ENCODE results near the gene TNPO3.

TNPO3 gene

GRCh38 chr7:128937271-128937646, 117.7 kb downstream of the TNPO3 start:
- no peak for DNase-seq

DNA sequence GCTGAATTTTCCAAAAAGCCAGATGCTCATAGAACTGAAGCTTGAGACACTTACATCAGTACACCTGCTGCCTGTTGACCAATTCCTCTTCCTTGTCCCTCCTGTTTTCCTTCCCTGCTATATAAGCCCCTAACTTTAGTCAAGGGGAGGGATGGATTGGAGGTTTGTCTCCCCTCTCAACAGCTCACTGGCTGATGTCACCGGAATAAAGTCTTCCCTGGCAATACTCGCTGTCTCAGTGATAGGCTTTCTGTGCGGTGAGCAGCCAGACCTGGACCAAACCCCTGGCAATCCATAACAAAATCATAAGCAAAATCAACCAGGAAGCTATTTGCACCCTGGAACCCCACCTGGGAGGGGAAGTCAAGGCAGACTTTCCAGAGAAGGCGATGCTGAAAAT, 118.1 kb downstream of the TNPO3 start:
- DNase-seq: no peak

DNA sequence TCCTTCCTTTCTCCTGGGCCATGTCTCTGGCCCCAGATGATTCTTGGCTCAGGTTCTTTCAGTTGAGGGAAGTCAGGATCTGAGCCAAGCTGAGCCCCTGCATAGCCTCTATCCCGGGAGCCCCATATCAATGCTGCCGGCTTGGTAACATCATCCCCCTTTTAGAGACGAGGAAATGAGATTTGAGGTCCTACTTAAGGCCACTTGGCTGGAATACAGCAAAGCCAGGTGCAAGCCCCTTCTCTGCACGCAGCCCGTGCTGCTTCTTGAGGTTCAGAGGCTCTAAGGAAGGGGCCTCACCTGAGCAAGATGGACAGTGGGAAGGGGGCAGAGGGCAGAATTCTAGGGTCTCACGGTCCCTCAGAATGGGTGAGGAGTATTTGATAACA, 119.6 kb downstream of the TNPO3 start:
- no peak for DNase-seq

DNA sequence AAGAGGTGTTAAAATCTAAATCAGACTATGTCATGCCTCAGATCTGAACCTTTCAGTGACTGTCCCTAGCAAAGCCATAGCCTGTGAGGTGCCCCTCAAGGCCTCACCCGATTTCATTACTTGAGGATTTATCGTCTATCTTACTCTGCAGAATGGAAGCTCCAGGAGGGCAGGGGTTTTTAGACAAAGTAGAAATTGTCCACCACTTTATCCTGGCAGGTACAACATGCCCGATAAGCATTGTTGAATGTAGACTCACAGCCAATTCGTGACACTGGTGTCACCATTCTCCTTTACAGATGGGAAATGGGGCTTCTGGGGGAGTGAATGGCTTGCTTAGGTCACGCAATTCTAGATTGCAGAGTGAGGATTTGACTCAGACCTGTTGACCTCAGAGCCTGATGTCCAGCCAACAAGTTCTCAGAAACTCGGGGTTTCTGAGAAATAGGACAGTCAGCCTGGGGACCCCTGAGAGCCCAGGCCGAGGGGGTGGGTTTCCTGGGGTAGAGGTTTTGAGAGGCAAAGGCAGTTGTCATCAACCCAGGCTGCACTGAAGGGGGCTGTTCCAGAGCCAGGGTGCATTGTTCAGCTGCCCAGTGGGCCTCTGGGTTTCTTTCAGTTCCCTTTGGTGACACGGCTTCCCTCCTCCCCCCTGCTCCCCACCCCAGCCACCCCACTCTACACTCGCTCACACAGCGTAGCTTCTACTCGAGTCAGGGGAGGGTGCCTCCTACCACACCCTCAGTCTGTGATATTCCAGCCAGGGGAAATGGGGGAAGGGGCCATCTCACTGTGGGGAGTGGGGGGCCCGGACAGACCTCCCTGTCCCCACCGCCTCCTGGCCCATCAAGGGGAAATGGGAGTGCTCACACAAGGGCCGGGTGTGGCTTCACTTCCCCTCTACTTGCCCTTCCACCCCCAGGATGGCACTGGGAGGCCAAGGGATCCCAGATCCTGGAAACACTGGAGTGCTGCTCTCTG, 120.3 kb downstream of the TNPO3 start:
- no peak for DNase-seq

GRCh38 chr7:128933180-128933891, 121.6 kb downstream of the TNPO3 start:
- DNase-seq: no peak

GRCh38 chr7:128932862-128933179, 122.1 kb downstream of the TNPO3 start:
- DNase-seq: no peak

DNA sequence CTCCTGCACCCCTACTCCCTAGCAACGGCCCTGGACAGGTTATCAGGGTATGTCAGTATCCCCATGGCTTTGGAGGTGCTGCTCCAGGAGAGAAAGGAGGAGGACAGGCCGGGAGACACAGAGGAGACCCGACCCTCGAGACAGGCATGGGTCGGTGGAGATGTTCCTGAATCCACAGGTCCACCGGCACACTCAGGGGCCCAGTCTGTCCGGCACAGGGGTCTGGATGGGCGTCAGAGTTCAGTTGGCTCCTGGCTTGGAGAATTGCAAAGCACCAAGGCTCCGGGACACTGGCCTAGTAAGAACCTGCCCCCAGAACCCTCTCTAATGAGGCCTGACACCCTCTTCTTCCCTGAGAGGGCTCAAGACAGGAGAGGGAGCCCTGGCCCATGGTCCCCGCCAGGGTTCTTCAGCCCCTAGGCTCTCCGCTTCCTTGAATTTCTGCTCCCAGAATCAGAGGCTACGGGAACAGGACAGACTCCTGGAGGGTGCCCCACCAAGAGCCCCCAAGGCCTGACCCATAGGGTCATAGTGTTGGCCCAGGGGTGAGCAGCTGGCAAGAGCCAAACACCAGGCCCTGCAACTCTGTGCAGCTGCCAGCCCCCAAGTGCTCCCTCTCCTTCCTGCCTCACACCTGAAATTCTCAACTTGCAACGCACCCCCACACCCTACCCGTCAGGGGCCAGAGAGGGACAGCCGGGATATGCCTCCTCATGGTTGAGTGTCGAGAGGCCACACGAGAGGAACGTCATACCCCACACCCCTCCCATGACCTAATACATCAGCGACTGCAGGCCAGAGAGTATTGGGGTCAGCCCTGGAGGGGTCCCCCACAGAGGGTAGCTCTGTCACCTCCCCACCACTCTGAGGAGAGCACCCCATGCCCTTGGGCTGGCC, 122.7 kb downstream of the TNPO3 start:
- no peak for DNase-seq

GRCh38 chr7:128931190-128931798, 123.6 kb downstream of the TNPO3 start:
- DNase-seq: no peak

DNA sequence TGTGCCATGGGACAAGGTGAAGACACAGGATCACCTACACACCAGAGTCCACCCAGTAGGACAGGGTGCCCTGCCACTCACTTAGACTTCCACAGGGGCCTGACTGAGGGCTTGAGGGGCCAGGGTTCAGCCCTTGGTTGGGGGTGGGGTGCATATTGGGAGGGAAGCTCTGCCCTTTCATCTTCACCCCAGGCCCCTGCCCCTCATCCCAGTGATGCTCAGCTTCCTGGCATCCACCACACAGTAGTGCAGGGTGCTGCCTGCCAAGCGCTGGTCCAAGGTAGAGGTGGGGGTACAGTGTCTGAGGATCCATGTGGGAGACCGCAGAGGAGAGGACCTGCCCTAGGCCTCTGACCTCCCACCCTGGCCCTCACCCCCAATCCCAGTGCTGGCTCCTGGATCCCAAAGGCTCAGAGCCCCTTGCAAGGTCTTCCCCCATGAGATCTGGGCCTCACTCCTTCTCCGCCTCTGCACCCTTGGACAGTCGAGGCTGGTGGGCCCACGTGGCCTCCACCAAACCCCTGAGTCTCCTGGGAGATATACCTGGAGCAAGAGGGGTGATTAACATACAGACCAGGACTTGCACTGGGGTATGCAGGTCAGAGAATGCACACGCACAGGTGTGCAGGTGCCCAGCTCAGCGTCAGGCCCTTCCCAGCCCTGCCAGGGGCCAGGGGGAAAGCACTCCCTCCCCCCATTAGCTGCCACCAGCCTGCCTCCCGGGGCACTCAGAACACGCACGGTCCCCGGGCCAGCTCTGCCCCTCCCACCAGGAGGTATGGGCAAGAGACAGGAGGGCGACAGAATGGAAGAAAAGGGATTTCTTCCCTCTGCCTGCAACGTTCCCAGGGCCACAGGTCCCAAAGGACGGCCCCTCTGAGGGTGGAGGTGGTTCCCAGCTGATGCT, 125.8 kb downstream of the TNPO3 start:
- no peak for DNase-seq

GRCh38 chr7:128928159-128928813, 126.6 kb downstream of the TNPO3 start:
- DNase-seq: no peak

GRCh38 chr7:128924707-128925588, 130.0 kb downstream of the TNPO3 start:
- DNase-seq: no peak

GRCh38 chr7:128923411-128923800, 131.5 kb downstream of the TNPO3 start:
- no peak for DNase-seq

- DNase-seq: no peak
These were observed 132.2 kb downstream of the TNPO3 start for GRCh38 chr7:128922496-128923410.

DNA sequence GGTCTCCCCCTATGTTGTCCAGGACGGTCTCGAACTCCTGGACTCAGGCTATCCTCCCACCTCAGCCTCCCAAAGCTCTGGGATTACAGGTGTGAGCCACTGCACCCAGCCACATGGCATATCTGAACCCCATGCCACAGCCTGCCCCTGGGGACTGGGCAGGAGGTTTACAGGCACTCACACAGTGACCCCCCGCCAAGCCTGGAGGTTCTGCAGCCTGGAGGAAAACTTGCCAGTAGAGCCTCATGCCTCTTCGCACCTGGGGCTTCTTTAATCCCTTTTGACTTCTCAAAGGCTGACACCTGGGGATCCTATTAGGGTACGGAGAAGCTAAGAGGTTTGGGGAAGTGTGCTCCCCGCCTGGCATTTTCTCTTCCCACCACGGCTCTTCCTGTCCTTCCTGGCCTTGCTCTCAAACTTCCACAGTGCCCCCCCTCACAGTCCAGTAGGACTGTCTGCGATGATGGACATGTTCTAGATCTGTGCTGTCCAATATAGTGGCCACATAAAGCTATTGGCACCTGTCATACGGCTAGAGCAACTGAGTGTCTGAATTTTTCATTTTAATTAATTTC, 133.0 kb downstream of the TNPO3 start:
- DNase-seq: no peak

GRCh38 chr7:128920913-128921582, 133.9 kb downstream of the TNPO3 start:
- DNase-seq: no peak

DNA sequence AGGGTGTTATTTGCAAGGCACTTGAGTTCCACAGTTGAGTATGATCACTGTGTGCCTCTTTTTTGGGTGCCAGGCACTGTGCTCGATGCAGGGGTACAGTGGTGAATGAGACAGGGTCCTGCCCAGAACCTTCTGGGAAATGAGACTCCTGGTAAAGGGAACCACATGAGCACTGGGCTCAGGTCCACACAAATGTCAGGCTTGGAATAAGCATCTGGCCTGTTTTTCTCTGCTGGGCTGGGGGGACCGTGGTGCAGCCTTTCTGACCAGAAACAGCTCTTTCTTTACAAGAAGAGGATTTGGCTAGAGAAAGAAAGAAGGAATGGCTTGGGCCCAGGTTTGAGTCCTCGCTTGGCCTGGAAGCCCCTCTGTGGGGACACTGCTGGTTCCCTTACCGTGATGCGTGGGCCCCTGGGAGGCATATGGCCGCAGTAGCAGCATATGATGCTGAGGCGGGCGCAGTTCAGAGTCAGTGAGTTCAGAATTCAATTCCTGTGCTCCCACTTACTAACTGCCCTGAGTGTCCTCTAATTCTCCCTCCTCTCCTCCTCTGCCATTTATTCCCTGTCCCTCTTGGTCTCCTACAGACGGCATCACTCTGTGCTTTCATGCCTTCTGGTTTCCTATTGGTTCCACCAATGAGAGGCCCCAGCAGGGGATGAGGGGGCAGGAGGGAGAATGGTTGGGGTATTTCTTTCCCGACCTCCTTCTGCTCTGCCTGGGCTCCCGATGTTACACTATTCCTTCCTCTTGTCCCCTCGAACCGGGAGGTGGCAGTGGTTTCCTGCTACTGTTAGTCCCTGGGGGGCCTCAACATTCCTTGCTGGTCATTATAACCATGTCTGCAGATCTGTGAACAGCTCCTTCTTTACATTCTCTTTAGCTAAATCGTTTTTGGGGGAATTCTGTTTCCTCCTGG, 134.8 kb downstream of the TNPO3 start:
- peak; percentile 11 for DNase-seq

GRCh38 chr7:128919241-128919640, 135.7 kb downstream of the TNPO3 start:
- DNase-seq: no peak
